Melanocyte of skin (primary cell): Measurements from ENCODE around the gene PLPP4. TPM values are rescaled to one million over a fixed set of nuclear protein-coding genes. Genes with fewer than 3 reads are reported as not detected.

Source experiments
- total RNA-seq, 2 donors: library from RNA; depleted of rRNA; stranded (reverse); fragments of >200 nt; gene quantifications; 2 replicates each; pipeline ENCODE4 v1.2.3, GENCODE V29; 2012

PLPP4 gene
- 10 to 100 TPM in 1 of 2 donors, 1 to 10 TPM in 1; 3.4 to 41.6 TPM for total RNA-seq

GRCh38 chr10:120456626-120457430, at the start of gene PLPP4:
Gene PLPP4 (plus strand): TSS chr10:120457227. CDS start chr10:120457306, 79 bp downstream.

